Bronchial epithelial cell (primary cell): ENCODE data around the gene ZDHHC24. TPM values are rescaled to one million over a fixed set of nuclear protein-coding genes. Genes with fewer than 3 reads are reported as not detected.

ENCODE experiments used
- DNase-seq: peaks from one replicate; pipeline ENCODE4 v3.0.0-alpha.2; 2010; ENCODE audit warnings: low read depth
- FAIRE-seq: peaks from 2 replicates; lab custom pipeline; 2011; peaks lifted over from hg19 to GRCh38; lab: Jason Lieb, UNC
- H3K27me3 ChIP-seq: 2 replicates; pipeline ENCODE4 v1.5.1; 2011; ENCODE audit warnings: low read length; ENCODE audit not compliant: control insufficient read depth, insufficient read depth
- H3K36me3 ChIP-seq: 2 replicates; pipeline ENCODE4 v1.5.1; 2011; ENCODE audit warnings: low read length; ENCODE audit not compliant: control insufficient read depth, insufficient read depth
- H3K4me3 ChIP-seq: 2 replicates; pipeline ENCODE4 v1.5.1; 2011; ENCODE audit warnings: mild to moderate bottlenecking, low read depth, low read length, control low read depth
- CTCF ChIP-seq: IDR thresholded peaks from 2 replicates; pipeline ENCODE4 v1.5.1; 2011; ENCODE audit warnings: mild to moderate bottlenecking, moderate library complexity, low read length, control low read depth, inconsistent platforms; ENCODE audit not compliant: insufficient read depth, severe bottlenecking
- total RNA-seq: library from RNA; depleted of rRNA; stranded (reverse); fragments of >200 nt; gene quantifications from 2 replicates; pipeline ENCODE4 v1.2.1, GENCODE V29; 2014

Gene ZDHHC24
- total RNA-seq, 1 donor from 2014 or later: 8.4 TPM

GRCh38 chr11:66580803-66581202 is 35.0 kb upstream of the ZDHHC24 start:
- H3K36me3 ChIP-seq: no peaks in the 10 kb centered on the region
- no peaks in the 10 kb centered on the region for H3K27me3 ChIP-seq
- H3K4me3 ChIP-seq: no peak overlapping the region
- DNase-seq (no peak), FAIRE-seq (no peak)
- no peak for TF ChIP-seq CTCF

GRCh38 chr11:66579017-66579606 is 33.3 kb upstream of the ZDHHC24 start:
- FAIRE-seq (no peak), DNase-seq (peak; percentile 56)
- TF ChIP-seq CTCF: peak; percentile 84
- Histone ChIP-seq H3K36me3 (no peaks in the 10 kb centered on the region), H3K4me3 (no peak overlapping the region), H3K27me3 (no peaks in the 10 kb centered on the region)

GRCh38 chr11:66570850-66571180 is 25.0 kb upstream of the ZDHHC24 start:
- FAIRE-seq: no peak
- H3K27me3 ChIP-seq: peaks cover 6% of the 10 kb centered on the region
- DNase-seq: no peak
- no peak for TF ChIP-seq CTCF
- H3K36me3 ChIP-seq: no peaks in the 10 kb centered on the region
- H3K4me3 ChIP-seq: no peak overlapping the region

- Histone ChIP-seq H3K27me3 (peaks cover 6% of the 10 kb centered on the region), H3K4me3 (no peak overlapping the region), H3K36me3 (no peaks in the 10 kb centered on the region)
- DNase-seq (no peak), FAIRE-seq (no peak)
- TF ChIP-seq CTCF: no peak
Observed at GRCh38 chr11:66570079-66570849, 24.4 kb upstream of the ZDHHC24 start.

- FAIRE-seq (no peak), DNase-seq (no peak)
- Histone ChIP-seq H3K36me3 (no peaks in the 10 kb centered on the region), H3K4me3 (no peak overlapping the region), H3K27me3 (peaks cover 6% of the 10 kb centered on the region)
- no peak for TF ChIP-seq CTCF
Observed at GRCh38 chr11:66569076-66569475, 23.2 kb upstream of the ZDHHC24 start.
